ENCODE results near the gene FBXO45. TPM values are rescaled to one million over a fixed set of nuclear protein-coding genes. Genes with fewer than 3 reads are reported as not detected.

Gene FBXO45
- total RNA-seq, 3 donors from 2014 or later, result 5.6 to 7.6 (median 7.5) TPM

- intact Hi-C loops (cut with DNase I; ENCODE audit: low total_unique reads), result no loop called here
- Histone ChIP-seq H3K4me1 (no peaks in the 10 kb centered on the region), H3K4me3 (no peak overlapping the region), H3K36me3 (no peaks in the 10 kb centered on the region), H3K27me3 (no peaks in the 10 kb centered on the region), H3K27ac (no peak overlapping the region), H3K9me3 (peaks cover 28 to 32% of the 10 kb centered on the region in 2 donors)
- TF ChIP-seq POLR2A (IDR thresholded peaks at IDR 0.05) (no peak), POLR2AphosphoS5 (IDR thresholded peaks at IDR 0.05) (no peak)
- TF ChIP-seq, protein P1, sequence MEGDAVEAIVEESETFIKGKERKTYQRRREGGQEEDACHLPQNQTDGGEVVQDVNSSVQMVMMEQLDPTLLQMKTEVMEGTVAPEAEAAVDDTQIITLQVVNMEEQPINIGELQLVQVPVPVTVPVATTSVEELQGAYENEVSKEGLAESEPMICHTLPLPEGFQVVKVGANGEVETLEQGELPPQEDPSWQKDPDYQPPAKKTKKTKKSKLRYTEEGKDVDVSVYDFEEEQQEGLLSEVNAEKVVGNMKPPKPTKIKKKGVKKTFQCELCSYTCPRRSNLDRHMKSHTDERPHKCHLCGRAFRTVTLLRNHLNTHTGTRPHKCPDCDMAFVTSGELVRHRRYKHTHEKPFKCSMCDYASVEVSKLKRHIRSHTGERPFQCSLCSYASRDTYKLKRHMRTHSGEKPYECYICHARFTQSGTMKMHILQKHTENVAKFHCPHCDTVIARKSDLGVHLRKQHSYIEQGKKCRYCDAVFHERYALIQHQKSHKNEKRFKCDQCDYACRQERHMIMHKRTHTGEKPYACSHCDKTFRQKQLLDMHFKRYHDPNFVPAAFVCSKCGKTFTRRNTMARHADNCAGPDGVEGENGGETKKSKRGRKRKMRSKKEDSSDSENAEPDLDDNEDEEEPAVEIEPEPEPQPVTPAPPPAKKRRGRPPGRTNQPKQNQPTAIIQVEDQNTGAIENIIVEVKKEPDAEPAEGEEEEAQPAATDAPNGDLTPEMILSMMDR (IDR thresholded peaks at IDR 0.05), result no peak
- no peak for DNase-seq (ENCODE audit: low spot score in 2 of 2)
Measured at GRCh38 chr3:196524527-196524926, 43.9 kb upstream of the FBXO45 start.

DNA sequence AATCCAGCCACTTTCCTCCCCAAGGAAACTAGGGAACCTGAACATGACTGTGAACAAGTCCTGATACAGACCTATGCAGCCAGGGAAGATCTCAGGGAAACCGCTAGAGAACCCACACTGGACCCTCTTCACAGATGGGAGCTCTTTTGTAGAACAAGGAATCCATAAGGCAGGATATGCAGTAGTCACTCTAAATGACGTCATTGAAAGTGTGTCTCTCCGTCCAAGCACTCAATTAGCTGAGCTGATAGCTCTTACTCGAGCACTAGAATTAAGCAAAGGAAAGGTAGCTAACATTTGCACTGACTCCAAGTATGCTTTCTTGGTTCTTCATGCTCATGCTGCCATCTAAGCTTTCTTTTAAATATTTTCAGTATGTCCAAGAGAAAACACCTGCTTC, 43.3 kb upstream of the FBXO45 start:
- intact Hi-C loops (cut with DNase I; ENCODE audit: low total_unique reads), result no loop called here
- H3K4me3 ChIP-seq, result no peak overlapping the region
- no peaks in the 10 kb centered on the region for H3K27me3 ChIP-seq
- H3K36me3 ChIP-seq, result no peaks in the 10 kb centered on the region
- no peak for TF ChIP-seq POLR2AphosphoS5 (IDR thresholded peaks at IDR 0.05)
- TF ChIP-seq, protein P1 (IDR thresholded peaks at IDR 0.05), result no peak
- H3K9me3 ChIP-seq, result peaks cover 22 to 26% of the 10 kb centered on the region in 2 donors
- H3K27ac ChIP-seq, result no peak overlapping the region
- no peak for DNase-seq (ENCODE audit: low spot score in 2 of 2)
- H3K4me1 ChIP-seq, result no peaks in the 10 kb centered on the region

DNA sequence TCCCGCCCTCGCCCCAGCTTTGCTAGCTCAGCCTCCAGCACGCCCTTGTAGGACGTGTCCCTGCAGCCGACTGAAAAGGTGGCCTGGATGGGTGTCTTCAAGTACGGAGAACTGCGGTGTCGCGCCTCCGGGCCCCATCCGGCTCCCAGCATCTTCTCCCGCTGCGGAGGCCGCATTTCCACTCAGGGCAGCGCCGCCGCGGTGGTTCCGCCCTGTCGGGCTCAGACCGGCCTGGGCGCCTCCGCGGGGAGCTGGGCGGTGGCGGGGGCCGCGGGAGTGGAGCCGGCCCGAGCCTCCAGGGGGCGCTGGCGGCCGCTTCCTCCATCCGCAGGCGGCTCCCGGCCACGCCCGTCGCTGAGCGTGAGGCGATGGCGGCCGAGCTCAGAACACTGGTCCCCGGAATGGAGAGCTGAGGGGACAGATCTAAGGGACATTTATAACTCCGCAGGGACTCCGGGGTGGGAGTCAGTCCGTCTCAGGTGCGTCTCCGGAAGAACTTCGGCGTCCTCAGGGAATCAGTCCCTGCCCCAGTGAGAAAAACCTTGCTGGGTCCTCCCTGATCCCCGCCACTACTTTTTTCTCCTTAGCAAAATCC, 39.7 kb upstream of the FBXO45 start:
- intact Hi-C loops (cut with DNase I; ENCODE audit: low total_unique reads), result no loop called here
- no peaks in the 10 kb centered on the region for H3K4me1 ChIP-seq
- H3K36me3 ChIP-seq, result no peaks in the 10 kb centered on the region
- H3K4me3 ChIP-seq, result peak overlapping the region; percentile 31 to 65 (median 51)
- peaks cover 0 to 3% of the 10 kb centered on the region in 2 donors for H3K9me3 ChIP-seq
- TF ChIP-seq, protein P1 (IDR thresholded peaks at IDR 0.05), result peak in 2 of 3 donors; percentile 10 to 44
- TF ChIP-seq POLR2A (IDR thresholded peaks at IDR 0.05) (no peak), POLR2AphosphoS5 (IDR thresholded peaks at IDR 0.05) (no peak)
- peak in 1 of 2 donors; percentile 30 for DNase-seq (ENCODE audit: low spot score in 2 of 2)
- H3K27ac ChIP-seq, result peak overlapping the region; percentile 4 to 61
- no peaks in the 10 kb centered on the region for H3K27me3 ChIP-seq

- Histone ChIP-seq H3K27ac (no peak overlapping the region), H3K9me3 (no peaks in the 10 kb centered on the region), H3K36me3 (no peaks in the 10 kb centered on the region), H3K4me3 (no peak overlapping the region), H3K27me3 (no peaks in the 10 kb centered on the region), H3K4me1 (no peaks in the 10 kb centered on the region)
- no peak for DNase-seq (ENCODE audit: low spot score in 2 of 2)
- TF ChIP-seq, protein P1 (IDR thresholded peaks at IDR 0.05), result no peak
- TF ChIP-seq POLR2AphosphoS5 (IDR thresholded peaks at IDR 0.05) (no peak), POLR2A (IDR thresholded peaks at IDR 0.05) (no peak)
- intact Hi-C loops (cut with DNase I; ENCODE audit: low total_unique reads), result no loop called here
Measured at GRCh38 chr3:196531418-196531817, 37.0 kb upstream of the FBXO45 start.

GRCh38 chr3:196533260-196533681, 35.2 kb upstream of the FBXO45 start:
- no peaks in the 10 kb centered on the region for H3K27me3 ChIP-seq
- intact Hi-C loops (cut with DNase I; ENCODE audit: low total_unique reads), result no loop called here
- no peaks in the 10 kb centered on the region for H3K4me1 ChIP-seq
- DNase-seq (ENCODE audit: low spot score in 2 of 2), result no peak
- H3K4me3 ChIP-seq, result no peak overlapping the region
- no peaks in the 10 kb centered on the region for H3K36me3 ChIP-seq
- TF ChIP-seq POLR2A (IDR thresholded peaks at IDR 0.05) (no peak), POLR2AphosphoS5 (IDR thresholded peaks at IDR 0.05) (no peak)
- TF ChIP-seq, protein P1 (IDR thresholded peaks at IDR 0.05), result no peak
- no peak overlapping the region for H3K27ac ChIP-seq
- no peaks in the 10 kb centered on the region for H3K9me3 ChIP-seq
